ENCODE data around the gene VSIG1.

VSIG1 gene

DNA sequence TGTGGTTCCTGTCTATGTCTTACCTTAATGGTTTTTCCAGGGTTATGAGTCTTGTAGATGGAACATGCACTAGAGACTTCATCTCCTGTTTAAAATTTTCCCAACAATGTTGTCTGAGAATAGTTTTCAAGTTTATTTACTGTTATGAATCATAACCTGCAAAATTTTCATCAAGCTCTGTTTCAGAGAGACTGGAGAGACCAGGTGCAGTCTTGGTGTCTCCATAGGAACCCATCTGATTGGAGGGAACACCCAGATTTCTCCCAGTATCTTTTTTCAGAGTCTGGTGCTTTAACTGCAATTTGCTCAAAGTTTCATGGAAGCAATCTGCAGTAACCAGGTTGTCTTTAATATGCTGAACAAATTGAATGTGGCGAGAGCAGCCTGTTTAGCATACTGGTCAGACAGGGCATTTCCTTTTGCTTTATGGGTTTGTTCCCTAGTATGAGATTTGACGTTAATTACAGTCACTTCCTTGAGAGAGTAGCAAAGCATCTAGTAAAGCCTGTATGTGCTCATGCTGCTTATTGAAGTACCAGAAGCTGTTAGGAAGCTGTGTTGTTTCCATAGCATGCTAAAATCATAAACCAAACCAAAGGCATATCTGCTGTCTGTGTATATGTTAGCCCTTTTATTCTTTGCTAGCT, 18.8 kb upstream of the VSIG1 start:
- Histone ChIP-seq H3K36me3 (ENCODE audit: control insufficient read depth, insufficient read depth, low read length) (no peaks in the 10 kb centered on the region), H3K27me3 (replicated peaks; ENCODE audit: control insufficient read depth, insufficient read depth, low read length, poor library complexity, severe bottlenecking) (no peaks in the 10 kb centered on the region), H3K4me1 (ENCODE audit: control insufficient read depth, insufficient read depth, low read length, poor library complexity, severe bottlenecking) (peaks cover 5% of the 10 kb centered on the region), H3K9me3 (ENCODE audit: control insufficient read depth, low read length) (no peaks in the 10 kb centered on the region), H3K4me3 (ENCODE audit: insufficient read depth, low read depth, low read length, poor library complexity, severe bottlenecking) (no peak overlapping the region), H3K27ac (ENCODE audit: insufficient read depth, low read length, poor library complexity, severe bottlenecking) (no peak overlapping the region)
- no peak for DNase-seq

DNA sequence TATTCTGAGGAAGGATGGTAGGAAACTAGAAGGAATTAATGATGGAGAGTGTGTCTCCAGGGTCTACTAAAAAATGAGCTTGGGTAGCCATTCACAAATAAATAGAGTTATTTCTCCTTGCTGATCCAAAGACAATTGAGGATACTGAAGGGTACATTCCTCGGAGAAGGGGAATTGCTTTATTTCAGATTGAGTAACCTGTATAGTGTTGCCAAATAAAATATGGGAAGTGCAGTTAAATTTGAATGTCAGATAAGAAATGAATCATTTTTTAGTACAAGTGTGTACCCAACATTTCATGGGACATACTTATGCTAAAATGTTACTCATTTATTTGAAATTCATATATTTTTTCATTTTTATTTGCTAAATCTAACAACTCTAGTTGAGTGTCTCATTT, 16.0 kb upstream of the VSIG1 start:
- no peaks in the 10 kb centered on the region for H3K9me3 ChIP-seq (ENCODE audit: control insufficient read depth, low read length)
- H3K4me3 ChIP-seq (ENCODE audit: insufficient read depth, low read depth, low read length, poor library complexity, severe bottlenecking) = no peak overlapping the region
- no peak overlapping the region for H3K27ac ChIP-seq (ENCODE audit: insufficient read depth, low read length, poor library complexity, severe bottlenecking)
- H3K27me3 ChIP-seq (replicated peaks; ENCODE audit: control insufficient read depth, insufficient read depth, low read length, poor library complexity, severe bottlenecking) = no peaks in the 10 kb centered on the region
- no peaks in the 10 kb centered on the region for H3K36me3 ChIP-seq (ENCODE audit: control insufficient read depth, insufficient read depth, low read length)
- H3K4me1 ChIP-seq (ENCODE audit: control insufficient read depth, insufficient read depth, low read length, poor library complexity, severe bottlenecking) = no peaks in the 10 kb centered on the region
- DNase-seq = no peak

DNA sequence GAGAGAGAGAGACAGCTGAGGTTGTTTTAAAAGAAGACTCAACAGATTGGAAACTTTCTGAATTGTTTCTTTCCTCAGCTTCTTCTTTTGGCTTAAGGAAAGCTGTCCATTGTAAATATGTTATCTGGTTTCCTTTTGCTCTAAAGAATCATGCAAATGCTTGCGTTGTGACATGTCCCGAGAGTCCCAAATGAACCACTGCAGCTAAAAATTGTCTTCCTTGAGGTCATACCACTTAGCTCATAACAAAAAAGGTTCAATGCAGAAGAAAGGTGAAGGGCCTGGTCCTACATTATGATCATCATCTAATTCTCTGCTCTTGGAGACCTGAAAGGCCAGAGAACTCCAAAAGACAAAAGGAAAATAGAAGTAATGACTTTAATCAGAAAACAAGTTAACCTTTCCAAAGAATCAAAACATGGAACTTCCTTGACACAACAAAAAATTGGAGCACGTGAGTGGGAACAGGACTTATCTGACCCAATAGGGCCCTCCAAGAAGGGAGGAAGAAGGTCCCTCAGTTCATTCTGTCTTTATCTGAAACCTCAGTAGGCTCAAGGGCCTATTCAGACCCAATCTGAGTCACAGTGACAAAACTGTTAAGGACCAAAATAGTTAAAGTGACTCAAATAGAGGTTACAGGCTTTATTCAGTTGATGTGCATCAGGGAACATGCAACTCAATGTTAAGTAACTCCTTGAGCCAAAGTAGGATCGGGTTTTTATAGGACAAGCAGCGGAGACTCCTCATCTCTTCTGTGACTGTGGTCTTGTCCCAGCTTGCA, 14.7 kb upstream of the VSIG1 start:
- Histone ChIP-seq H3K4me3 (ENCODE audit: insufficient read depth, low read depth, low read length, poor library complexity, severe bottlenecking) (no peak overlapping the region), H3K9me3 (ENCODE audit: control insufficient read depth, low read length) (no peaks in the 10 kb centered on the region), H3K36me3 (ENCODE audit: control insufficient read depth, insufficient read depth, low read length) (no peaks in the 10 kb centered on the region), H3K27me3 (replicated peaks; ENCODE audit: control insufficient read depth, insufficient read depth, low read length, poor library complexity, severe bottlenecking) (no peaks in the 10 kb centered on the region), H3K4me1 (ENCODE audit: control insufficient read depth, insufficient read depth, low read length, poor library complexity, severe bottlenecking) (no peaks in the 10 kb centered on the region), H3K27ac (ENCODE audit: insufficient read depth, low read length, poor library complexity, severe bottlenecking) (no peak overlapping the region)
- DNase-seq = no peak

DNA sequence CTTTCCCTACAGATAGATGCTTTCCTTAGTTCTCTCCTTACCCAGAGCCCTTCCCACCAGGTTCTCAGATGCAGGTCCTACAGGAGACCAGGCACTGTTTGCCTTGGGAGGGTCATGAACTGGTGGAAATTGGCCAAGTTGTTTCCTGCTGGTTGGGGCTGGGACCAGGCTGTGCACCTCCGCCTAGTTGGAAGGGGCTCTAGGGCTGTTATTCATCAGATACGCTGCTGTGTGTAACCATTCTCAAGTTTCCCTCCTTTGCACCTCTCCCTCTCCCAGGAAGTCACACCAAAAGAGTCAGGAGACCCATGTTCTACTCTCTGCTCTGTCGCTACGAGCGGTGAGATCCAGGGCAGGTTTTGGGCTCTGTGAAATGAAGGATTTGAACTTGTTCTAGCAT, 11.9 kb upstream of the VSIG1 start:
- Histone ChIP-seq H3K4me3 (ENCODE audit: insufficient read depth, low read depth, low read length, poor library complexity, severe bottlenecking) (no peak overlapping the region), H3K36me3 (ENCODE audit: control insufficient read depth, insufficient read depth, low read length) (no peaks in the 10 kb centered on the region), H3K4me1 (ENCODE audit: control insufficient read depth, insufficient read depth, low read length, poor library complexity, severe bottlenecking) (no peaks in the 10 kb centered on the region), H3K27ac (ENCODE audit: insufficient read depth, low read length, poor library complexity, severe bottlenecking) (no peak overlapping the region), H3K9me3 (ENCODE audit: control insufficient read depth, low read length) (no peaks in the 10 kb centered on the region), H3K27me3 (replicated peaks; ENCODE audit: control insufficient read depth, insufficient read depth, low read length, poor library complexity, severe bottlenecking) (no peaks in the 10 kb centered on the region)
- DNase-seq = no peak

DNA sequence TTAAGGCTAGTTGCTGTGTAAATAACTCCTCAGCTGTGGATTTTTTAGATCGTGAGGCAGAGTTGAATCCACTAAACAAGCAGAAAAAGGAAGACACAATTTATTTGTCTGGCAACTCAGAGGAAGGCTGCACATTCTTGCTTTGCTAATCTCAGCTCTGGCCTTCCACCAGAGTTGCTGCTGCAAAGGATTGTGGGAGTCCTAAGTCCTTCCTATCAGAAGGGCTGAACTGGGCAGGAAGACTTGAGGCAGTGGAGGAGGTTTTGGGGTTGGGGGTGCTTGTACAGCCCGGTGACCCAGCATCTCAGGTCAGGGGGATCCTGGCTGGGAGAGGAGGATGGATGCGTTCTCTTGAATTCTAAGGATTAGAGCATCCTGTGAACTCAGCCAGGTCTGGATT, 11.0 kb upstream of the VSIG1 start:
- Histone ChIP-seq H3K27ac (ENCODE audit: insufficient read depth, low read length, poor library complexity, severe bottlenecking) (no peak overlapping the region), H3K36me3 (ENCODE audit: control insufficient read depth, insufficient read depth, low read length) (no peaks in the 10 kb centered on the region), H3K27me3 (replicated peaks; ENCODE audit: control insufficient read depth, insufficient read depth, low read length, poor library complexity, severe bottlenecking) (no peaks in the 10 kb centered on the region), H3K4me3 (ENCODE audit: insufficient read depth, low read depth, low read length, poor library complexity, severe bottlenecking) (no peak overlapping the region), H3K9me3 (ENCODE audit: control insufficient read depth, low read length) (no peaks in the 10 kb centered on the region), H3K4me1 (ENCODE audit: control insufficient read depth, insufficient read depth, low read length, poor library complexity, severe bottlenecking) (no peaks in the 10 kb centered on the region)
- DNase-seq = no peak

DNA sequence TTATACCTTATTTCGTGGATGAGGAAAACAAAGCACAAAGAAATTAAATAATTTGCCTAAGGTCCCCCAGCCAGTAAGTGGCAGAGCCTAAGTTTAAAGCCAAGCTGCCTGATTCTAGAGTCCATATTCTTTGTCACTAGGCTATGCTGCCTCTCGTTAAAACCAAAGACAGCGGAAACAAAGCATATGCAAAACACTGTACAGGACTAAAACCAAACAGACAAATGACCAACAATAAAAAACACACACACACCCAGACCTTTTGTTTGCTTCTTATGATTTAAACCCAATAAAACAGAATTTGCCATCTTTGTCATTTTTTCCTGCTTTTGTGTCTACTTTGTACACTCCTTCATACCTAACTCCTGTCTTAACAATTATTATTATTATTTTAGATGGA, 10.1 kb upstream of the VSIG1 start:
- no peaks in the 10 kb centered on the region for H3K27me3 ChIP-seq (replicated peaks; ENCODE audit: control insufficient read depth, insufficient read depth, low read length, poor library complexity, severe bottlenecking)
- no peak for DNase-seq
- no peak overlapping the region for H3K4me3 ChIP-seq (ENCODE audit: insufficient read depth, low read depth, low read length, poor library complexity, severe bottlenecking)
- no peaks in the 10 kb centered on the region for H3K4me1 ChIP-seq (ENCODE audit: control insufficient read depth, insufficient read depth, low read length, poor library complexity, severe bottlenecking)
- H3K27ac ChIP-seq (ENCODE audit: insufficient read depth, low read length, poor library complexity, severe bottlenecking) = no peak overlapping the region
- H3K9me3 ChIP-seq (ENCODE audit: control insufficient read depth, low read length) = no peaks in the 10 kb centered on the region
- no peaks in the 10 kb centered on the region for H3K36me3 ChIP-seq (ENCODE audit: control insufficient read depth, insufficient read depth, low read length)

DNA sequence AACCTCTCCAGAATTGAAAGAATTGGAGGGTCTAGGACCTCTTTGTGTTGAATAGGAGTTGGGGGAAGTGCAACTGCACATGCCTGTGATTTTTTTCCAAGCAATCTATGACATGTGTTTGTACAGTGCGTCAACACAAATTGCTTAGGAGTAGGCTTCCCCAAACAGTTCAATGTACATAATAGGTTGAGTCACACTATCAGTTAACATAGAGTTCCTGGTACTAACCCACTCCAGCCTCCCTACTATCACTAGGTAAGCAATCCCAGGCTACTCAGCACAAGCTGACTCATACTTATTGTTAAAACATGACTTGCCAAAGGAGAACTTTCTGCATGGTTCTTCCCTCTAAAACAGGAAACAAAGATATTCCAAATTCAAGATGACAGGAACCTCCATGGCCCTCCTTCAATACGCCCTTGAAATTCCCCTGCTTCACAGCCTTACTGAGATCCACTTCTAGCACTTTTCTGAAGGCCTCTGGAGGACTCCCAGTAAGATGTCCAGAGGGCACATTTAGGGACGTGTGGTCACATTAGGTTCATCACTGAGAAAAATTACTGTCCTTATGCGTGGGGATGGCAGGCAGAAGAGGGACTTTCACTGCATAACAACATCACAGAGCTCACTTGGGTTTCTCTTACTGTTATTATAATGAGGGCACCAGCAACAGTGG, 8.4 kb upstream of the VSIG1 start:
- Histone ChIP-seq H3K27ac (ENCODE audit: insufficient read depth, low read length, poor library complexity, severe bottlenecking) (no peak overlapping the region), H3K27me3 (replicated peaks; ENCODE audit: control insufficient read depth, insufficient read depth, low read length, poor library complexity, severe bottlenecking) (no peaks in the 10 kb centered on the region), H3K36me3 (ENCODE audit: control insufficient read depth, insufficient read depth, low read length) (no peaks in the 10 kb centered on the region), H3K4me3 (ENCODE audit: insufficient read depth, low read depth, low read length, poor library complexity, severe bottlenecking) (no peak overlapping the region), H3K4me1 (ENCODE audit: control insufficient read depth, insufficient read depth, low read length, poor library complexity, severe bottlenecking) (no peaks in the 10 kb centered on the region), H3K9me3 (ENCODE audit: control insufficient read depth, low read length) (no peaks in the 10 kb centered on the region)
- DNase-seq = no peak

DNA sequence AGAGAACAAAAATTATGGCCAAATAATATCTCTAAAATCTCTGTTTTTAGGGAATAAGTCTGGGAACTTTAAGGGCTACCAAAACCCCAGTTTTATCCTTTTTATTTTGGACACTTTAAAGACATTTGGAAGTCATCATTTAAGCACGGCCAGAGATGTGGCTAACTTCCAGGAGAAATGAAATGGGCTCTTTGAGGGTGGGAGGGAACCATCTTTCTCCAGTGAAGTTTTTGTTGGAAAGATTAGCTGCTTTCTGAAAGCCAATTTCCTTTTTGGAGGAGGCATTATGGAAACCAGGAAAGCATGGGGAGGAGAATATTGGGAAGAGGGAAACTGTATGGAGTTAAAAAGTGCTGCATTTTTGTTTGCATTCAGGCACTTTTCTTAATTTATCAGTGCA, 4.8 kb downstream of the VSIG1 start:
- no peaks in the 10 kb centered on the region for H3K36me3 ChIP-seq (ENCODE audit: control insufficient read depth, insufficient read depth, low read length)
- H3K9me3 ChIP-seq (ENCODE audit: control insufficient read depth, low read length) = no peaks in the 10 kb centered on the region
- no peaks in the 10 kb centered on the region for H3K27me3 ChIP-seq (replicated peaks; ENCODE audit: control insufficient read depth, insufficient read depth, low read length, poor library complexity, severe bottlenecking)
- H3K27ac ChIP-seq (ENCODE audit: insufficient read depth, low read length, poor library complexity, severe bottlenecking) = no peak overlapping the region
- no peak for DNase-seq
- H3K4me1 ChIP-seq (ENCODE audit: control insufficient read depth, insufficient read depth, low read length, poor library complexity, severe bottlenecking) = no peaks in the 10 kb centered on the region
- H3K4me3 ChIP-seq (ENCODE audit: insufficient read depth, low read depth, low read length, poor library complexity, severe bottlenecking) = no peak overlapping the region

DNA sequence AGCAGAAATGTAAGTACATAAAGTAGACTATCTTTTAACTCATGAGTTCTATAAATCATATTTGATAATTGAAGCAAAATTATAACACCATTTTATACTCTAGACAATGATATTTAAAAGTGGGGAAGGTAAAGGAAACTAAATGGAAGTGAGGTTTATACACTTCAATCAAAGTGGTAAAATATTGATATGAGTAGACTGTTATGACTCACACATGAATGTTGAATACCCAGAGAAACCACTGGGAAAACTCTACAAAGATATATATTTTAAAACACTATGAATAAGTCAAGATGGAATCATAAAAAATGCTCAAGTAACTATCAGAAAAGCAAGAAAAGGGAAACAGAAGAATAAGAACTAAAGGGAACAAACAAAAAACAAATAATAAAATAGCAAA, 8.4 kb downstream of the VSIG1 start:
- no peaks in the 10 kb centered on the region for H3K27me3 ChIP-seq (replicated peaks; ENCODE audit: control insufficient read depth, insufficient read depth, low read length, poor library complexity, severe bottlenecking)
- no peaks in the 10 kb centered on the region for H3K9me3 ChIP-seq (ENCODE audit: control insufficient read depth, low read length)
- no peak overlapping the region for H3K4me3 ChIP-seq (ENCODE audit: insufficient read depth, low read depth, low read length, poor library complexity, severe bottlenecking)
- no peaks in the 10 kb centered on the region for H3K4me1 ChIP-seq (ENCODE audit: control insufficient read depth, insufficient read depth, low read length, poor library complexity, severe bottlenecking)
- no peak for DNase-seq
- H3K36me3 ChIP-seq (ENCODE audit: control insufficient read depth, insufficient read depth, low read length) = no peaks in the 10 kb centered on the region
- no peak overlapping the region for H3K27ac ChIP-seq (ENCODE audit: insufficient read depth, low read length, poor library complexity, severe bottlenecking)

DNA sequence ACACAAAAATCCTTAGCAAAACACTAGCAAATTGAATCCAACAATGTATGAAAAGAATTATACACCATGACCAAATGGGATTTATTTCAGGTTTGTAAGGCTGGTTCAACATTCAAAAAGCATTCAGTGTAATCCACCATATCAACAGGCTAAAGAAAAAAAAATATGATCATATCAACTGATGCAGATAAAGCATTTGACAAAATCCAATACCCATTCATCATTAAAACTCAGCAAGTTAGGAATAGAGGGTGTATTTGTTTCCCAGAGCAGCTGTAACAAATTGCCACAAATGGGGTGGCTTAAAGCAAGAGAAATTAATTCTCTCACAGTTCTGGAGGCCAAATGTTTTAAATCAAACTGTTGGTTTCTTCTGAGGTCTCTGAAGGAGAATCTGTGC, 10.7 kb downstream of the VSIG1 start:
- Histone ChIP-seq H3K9me3 (ENCODE audit: control insufficient read depth, low read length) (no peaks in the 10 kb centered on the region), H3K36me3 (ENCODE audit: control insufficient read depth, insufficient read depth, low read length) (peaks cover 5% of the 10 kb centered on the region), H3K27me3 (replicated peaks; ENCODE audit: control insufficient read depth, insufficient read depth, low read length, poor library complexity, severe bottlenecking) (no peaks in the 10 kb centered on the region), H3K4me1 (ENCODE audit: control insufficient read depth, insufficient read depth, low read length, poor library complexity, severe bottlenecking) (no peaks in the 10 kb centered on the region), H3K4me3 (ENCODE audit: insufficient read depth, low read depth, low read length, poor library complexity, severe bottlenecking) (no peak overlapping the region), H3K27ac (ENCODE audit: insufficient read depth, low read length, poor library complexity, severe bottlenecking) (no peak overlapping the region)
- no peak for DNase-seq
